GM19025 (cell line): Measurements from ENCODE around the gene PIM2.
A peak's percentile ranks its signal among the peaks of the same experiment; 100 is the strongest.

ENCODE experiments used
- ATAC-seq: cut with Tn5 transposase; IDR thresholded peaks from one replicate; pipeline ENCODE4 v1.9.1; 2021; ENCODE audit warnings: mild to moderate bottlenecking, low read depth, moderate library complexity; ENCODE audit not compliant: unreplicated experiment

Gene PIM2

DNA sequence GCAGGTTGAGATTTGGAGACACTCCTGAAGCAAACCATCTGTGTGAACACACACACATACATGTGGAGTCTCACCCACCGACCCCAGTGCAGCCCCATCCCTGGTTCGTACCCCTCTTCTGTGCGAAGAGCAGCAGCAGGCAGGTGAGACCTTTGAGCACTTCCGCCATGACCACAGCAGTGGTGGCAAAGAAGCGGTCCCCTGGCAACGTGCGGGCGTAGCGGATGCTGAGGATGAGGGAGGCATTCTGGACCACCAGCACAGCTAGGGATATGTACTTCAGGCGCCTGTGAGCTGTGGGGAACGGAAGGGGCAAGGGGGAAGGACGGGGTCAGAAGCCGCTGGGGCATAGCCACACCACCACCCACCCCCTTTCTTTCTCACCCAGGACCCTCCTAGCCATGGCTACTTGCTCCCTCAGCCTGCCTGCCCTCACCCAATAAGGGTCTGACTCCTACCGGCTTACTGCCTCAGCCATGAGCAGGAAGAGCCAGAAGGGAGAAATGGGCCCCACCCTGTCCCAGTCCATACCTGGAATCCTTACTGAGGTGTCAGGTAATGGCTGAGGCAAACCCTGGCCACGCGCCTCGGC, 9.0 kb downstream of the PIM2 start:
- no peak for ATAC-seq

DNA sequence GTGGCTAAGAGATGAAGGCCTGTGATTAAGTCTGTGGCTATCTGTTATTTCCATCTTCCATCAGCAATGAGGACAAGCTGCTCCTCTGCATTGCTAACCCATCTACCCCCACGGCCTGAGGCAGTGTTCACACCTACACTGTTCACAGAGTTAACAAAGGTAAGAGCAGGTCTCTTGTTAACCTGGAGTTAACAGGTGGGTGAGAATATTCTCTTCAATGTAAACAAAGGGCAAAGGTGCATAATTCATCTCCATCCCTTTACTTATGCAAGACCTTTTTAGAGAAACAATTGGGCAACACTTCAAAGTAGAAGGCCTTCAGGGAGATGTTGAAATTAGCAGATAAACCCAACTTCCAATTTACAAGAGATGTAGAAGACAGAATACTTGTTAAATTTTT, 10.2 kb downstream of the PIM2 start:
- no peak for ATAC-seq

- no peak for ATAC-seq
Measured at GRCh38 chrX:48905090-48905790, 13.6 kb downstream of the PIM2 start.

GRCh38 chrX:48904626-48905025, 14.2 kb downstream of the PIM2 start:
- ATAC-seq: no peak

GRCh38 chrX:48904180-48904579, 14.6 kb downstream of the PIM2 start:
- ATAC-seq: no peak

- no peak for ATAC-seq
Measured at GRCh38 chrX:48903290-48903689, 15.5 kb downstream of the PIM2 start.

GRCh38 chrX:48902776-48903175, 16.0 kb downstream of the PIM2 start:
- ATAC-seq: no peak

DNA sequence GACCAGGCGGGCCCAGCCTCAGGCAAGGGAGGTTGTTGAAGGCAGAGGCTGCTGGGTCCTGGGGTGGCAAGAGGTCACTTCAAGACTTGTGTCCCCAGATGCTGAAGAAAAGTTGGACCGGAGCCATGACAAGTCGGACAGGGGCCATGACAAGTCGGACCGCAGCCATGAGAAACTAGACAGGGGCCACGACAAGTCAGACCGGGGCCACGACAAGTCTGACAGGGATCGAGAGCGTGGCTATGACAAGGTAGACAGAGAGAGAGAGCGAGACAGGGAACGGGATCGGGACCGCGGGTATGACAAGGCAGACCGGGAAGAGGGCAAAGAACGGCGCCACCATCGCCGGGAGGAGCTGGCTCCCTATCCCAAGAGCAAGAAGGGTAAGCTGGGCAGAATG, 16.7 kb downstream of the PIM2 start:
- no peak for ATAC-seq

DNA sequence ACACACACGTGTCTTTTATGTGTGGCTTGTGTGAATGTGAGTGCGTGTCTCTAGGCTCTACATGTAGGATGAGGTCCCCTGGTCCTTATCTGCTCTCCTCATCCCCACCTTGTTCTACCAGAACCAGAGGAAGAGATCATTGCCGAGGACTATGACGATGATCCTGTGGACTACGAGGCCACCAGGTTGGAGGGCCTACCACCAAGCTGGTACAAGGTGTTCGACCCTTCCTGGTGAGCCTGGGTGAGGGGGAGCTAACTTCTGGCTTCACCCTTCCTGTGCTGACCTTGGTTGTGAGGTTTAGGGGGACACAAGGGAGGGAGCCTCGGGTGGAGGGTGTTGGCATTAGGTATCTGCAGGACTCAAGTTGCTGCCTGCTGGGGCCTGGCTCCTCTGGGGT, 17.8 kb downstream of the PIM2 start:
- no peak for ATAC-seq

DNA sequence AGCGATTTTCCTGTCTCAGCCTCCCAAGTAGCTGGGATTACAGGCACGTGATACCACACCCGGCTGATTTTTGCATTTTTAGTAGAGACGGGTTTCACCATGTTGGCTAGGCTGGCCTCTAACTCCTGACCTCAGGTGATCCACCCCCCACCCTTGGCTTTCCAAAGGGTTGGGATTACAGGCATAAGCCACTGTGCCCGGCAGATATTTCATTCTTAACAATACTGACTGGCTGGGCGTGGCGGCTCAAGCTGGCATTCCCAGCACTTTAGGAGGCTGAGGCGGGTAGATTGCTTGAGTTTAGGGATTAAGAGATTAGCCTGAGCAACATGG, 19.8 kb downstream of the PIM2 start:
- ATAC-seq: no peak

- peak; percentile 88 for ATAC-seq
Measured at GRCh38 chrX:48897625-48898306, 21.1 kb downstream of the PIM2 start, which contains the start of the genes PQBP1 and TIMM17B. Gene PQBP1, plus strand, starts transcription at chrX:48897930. Its CDS starts 580 bp downstream, at chrX:48898510. Gene TIMM17B, minus strand, starts transcription at chrX:48897768. Its CDS starts 19 bp downstream, at chrX:48897749.

DNA sequence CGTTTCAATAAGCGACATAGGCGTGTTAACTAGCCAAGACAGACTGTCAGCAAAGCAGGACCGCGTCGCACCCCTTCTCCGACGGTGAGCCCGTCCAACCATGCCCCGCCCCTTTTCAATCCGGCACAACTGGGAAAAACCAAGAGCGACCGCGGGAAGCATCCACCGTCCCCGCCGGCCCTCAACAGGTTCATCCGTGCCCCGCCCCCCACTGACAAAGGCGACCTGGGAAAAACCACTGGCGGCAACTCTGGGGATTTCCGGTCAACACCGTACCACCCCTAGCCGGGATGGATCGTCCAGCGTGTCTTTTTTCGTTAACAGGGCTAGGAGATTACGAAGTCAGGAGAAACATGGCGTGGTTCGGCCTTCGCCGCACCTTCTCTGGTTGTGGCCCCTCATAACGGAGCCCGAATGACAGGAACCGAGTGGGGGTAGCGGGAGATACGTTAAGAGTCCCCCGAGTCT, 21.6 kb downstream of the PIM2 start:
- peak; percentile 2 for ATAC-seq

DNA sequence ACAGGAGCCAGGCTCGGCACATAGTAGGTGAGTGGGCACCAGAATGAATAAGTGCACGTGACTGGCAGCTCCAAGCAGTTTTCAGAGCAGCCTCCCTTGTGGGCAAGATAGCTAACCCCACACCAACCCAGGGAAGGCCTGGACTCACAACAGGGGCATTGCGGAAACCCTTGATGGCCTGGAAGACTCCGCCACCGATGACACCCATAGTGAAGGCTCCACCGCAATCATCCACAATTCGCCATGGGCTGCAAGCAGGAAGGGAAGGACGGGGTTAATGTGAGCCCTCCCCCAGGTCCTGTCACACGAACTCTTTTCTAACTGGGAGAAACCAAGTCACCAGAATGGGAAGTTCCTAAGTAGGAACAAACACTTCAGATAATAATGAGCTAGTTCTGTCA, 22.2 kb downstream of the PIM2 start:
- ATAC-seq: no peak

DNA sequence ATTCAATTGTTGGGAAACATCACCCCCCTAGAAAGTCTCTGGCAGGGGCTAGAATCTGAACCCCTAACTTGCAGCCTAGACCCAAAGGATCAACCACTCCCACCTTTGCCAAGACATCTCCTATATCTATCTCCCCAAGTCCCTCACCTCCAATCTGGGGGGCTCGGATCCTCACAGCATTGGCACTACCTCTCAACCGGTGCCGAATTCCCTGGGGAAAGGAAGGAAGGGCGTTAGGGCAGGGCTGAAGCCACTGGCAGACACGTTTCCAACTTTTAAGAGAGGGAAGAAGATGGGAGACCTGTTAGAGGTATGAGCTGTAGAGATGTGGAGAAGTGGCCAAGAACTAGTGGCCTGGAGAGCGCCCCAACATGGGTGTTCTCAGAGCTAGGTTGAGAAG, 23.9 kb downstream of the PIM2 start:
- ATAC-seq: no peak

GRCh38 chrX:48893556-48894348, 25.1 kb downstream of the PIM2 start:
- no peak for ATAC-seq

DNA sequence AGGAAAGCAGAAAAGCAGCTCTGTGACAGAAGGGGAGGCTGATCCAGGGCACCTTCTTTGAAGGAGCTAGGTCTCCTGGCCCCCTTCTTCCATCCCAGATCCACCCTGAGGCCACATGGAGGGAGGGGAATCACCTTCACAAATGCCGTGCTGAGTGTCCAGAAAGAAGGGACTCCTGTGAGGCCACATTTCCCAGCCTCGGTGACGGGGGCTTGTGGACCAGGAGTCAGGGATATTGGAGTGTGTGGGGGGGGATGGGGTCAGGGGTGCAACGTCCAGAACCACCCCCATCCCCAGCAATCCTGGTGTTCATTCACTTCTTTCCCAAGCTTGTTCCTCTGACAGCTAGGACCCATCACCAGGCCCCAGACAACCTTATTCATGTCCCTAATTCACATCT, 25.9 kb downstream of the PIM2 start:
- ATAC-seq: no peak

- peak; percentile 86 for ATAC-seq
Measured at GRCh38 chrX:48891402-48892288, 27.2 kb downstream of the PIM2 start.

GRCh38 chrX:48890934-48891401, 27.9 kb downstream of the PIM2 start:
- peak; percentile 37 for ATAC-seq

DNA sequence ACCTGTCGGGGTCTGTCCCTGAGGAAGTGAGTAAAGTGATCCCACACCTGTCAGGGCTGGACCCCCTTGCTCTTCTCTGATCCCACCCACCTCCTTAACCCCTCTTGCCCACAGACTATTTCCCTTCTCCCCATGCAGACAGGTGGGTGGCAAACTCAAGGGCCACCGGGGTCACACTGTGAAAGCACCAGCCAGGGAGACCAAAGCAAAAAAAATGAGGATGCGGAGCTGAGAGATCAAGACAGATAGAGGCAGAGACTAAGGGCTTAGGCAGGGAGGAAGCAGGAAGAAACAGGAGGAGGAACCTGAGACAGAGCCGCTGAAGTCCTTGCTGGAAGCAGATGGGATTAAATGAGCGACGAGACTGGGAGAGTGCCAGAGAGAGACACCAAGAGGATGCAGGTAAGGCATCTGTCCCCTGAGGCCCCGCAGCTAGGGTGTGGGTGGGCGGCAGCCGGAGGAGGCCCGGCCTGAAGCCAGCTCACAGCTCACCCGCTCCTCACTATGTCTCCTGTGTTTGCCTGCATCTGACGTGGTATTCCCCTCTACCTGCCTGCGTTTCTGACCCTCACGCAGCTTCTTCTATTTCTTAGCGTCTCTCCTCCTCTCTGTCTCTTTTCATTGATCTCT, 28.4 kb downstream of the PIM2 start:
- no peak for ATAC-seq
